ENCODE results near the gene TMEM187. TPM values are rescaled to one million over a fixed set of nuclear protein-coding genes. Genes with fewer than 3 reads are reported as not detected.

TMEM187 gene
- total and polyA plus RNA-seq, 2 donors (not counting 3 experiments of a cell fraction or from before 2014, with no cell fraction given) = 2.6 to 15.7 TPM

DNA sequence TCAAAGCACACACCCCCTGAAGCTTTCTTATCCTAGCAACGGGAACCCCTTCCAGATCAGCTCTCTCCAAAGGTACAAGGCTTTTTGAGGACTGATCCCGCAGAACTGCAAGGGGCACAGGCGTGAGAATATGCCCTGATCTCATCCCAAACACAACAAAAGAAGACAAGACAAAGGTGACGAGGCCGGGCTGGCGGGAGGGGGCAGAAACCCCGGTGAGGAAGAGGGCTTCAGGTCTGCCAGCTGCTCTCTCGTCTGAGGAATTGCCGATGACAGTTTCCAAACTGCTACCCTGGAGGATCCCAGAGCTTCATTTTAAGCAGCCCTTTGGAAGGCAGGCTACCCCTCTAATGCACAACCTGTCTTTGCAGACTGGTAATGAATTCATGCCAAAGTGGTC lies 4.3 kb upstream of the TMEM187 start:
- dilution Hi-C loops (cut with MboI; ENCODE audit: extremely low pct_ligation_motif_present, low sequenced_read_pairs) = no loop called here

GRCh38 chrX:153968754-153969124 lies 3.8 kb upstream of the TMEM187 start:
- no peak for DNase-seq (ENCODE audit: low read depth, low spot score)
- peaks cover 75% of the 10 kb centered on the region for H3K79me2 ChIP-seq (ENCODE audit: control insufficient read depth, insufficient read depth, low read length)
- peak overlapping the region in 2 of 3 experiments; percentile 69 to 76 for H3K4me3 ChIP-seq (replicated peaks in 1 of 3; ENCODE audit: insufficient read depth in 1 of 3, low read depth in 1 of 3, low read length in 3 of 3)
- peaks cover 0 to 2% of the 10 kb centered on the region in 2 experiments for H3K36me3 ChIP-seq (ENCODE audit: control insufficient read depth in 2 of 2, extremely low read depth in 1 of 2, insufficient read depth in 2 of 2, low read length in 2 of 2)
- H3K27me3 ChIP-seq (ENCODE audit: control insufficient read depth in 2 of 2, insufficient read depth in 2 of 2, low read length in 2 of 2) = no peaks in the 10 kb centered on the region
- CTCF ChIA-PET = interaction anchor here (1.8 to 1.9 kb wide), 2 partner anchors 21 to 45 kb away, joined by 4 to 6 read pairs; no protein-coding TSS in a partner anchor
- peak overlapping the region; percentile 70 for H3K4me2 ChIP-seq (ENCODE audit: insufficient read depth, low read length)
- POLR2A ChIA-PET = no interaction called here
- no peak overlapping the region for H3K27ac ChIP-seq (ENCODE audit: insufficient read depth, low read depth, low read length)
- H3K9me3 ChIP-seq (replicated peaks; ENCODE audit: control insufficient read depth, insufficient read depth, low read length) = no peaks in the 10 kb centered on the region
- TF ChIP-seq, protein P1, sequence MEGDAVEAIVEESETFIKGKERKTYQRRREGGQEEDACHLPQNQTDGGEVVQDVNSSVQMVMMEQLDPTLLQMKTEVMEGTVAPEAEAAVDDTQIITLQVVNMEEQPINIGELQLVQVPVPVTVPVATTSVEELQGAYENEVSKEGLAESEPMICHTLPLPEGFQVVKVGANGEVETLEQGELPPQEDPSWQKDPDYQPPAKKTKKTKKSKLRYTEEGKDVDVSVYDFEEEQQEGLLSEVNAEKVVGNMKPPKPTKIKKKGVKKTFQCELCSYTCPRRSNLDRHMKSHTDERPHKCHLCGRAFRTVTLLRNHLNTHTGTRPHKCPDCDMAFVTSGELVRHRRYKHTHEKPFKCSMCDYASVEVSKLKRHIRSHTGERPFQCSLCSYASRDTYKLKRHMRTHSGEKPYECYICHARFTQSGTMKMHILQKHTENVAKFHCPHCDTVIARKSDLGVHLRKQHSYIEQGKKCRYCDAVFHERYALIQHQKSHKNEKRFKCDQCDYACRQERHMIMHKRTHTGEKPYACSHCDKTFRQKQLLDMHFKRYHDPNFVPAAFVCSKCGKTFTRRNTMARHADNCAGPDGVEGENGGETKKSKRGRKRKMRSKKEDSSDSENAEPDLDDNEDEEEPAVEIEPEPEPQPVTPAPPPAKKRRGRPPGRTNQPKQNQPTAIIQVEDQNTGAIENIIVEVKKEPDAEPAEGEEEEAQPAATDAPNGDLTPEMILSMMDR (IDR thresholded peaks at IDR 0.05; ENCODE audit: extremely low read depth in 1 of 2, insufficient read depth in 1 of 2, low read depth in 1 of 2, low read length in 2 of 2) = peak in 1 of 2 donors; percentile 9
- TF ChIP-seq EZH2 (IDR thresholded peaks at IDR 0.05; ENCODE audit: borderline replicate concordance, low read depth, low read length, severe bottlenecking) = no peak
- no peak for TF ChIP-seq JUN (IDR thresholded peaks at IDR 0.05; ENCODE audit: borderline replicate concordance, insufficient read depth, insufficient read length, low read depth)
- no peak for TF ChIP-seq POLR2AphosphoS5 (IDR thresholded peaks at IDR 0.05; ENCODE audit: insufficient read depth, low read depth, low read length)
- intact Hi-C loops (cut with micrococcal nuclease) (loop anchor here (1.0 to 2.0 kb wide), 2 partner anchors 16 to 44 kb away; no protein-coding TSS in a partner anchor), dilution Hi-C loops (cut with MboI; ENCODE audit: extremely low pct_ligation_motif_present, low sequenced_read_pairs) (no loop called here)
- no peak overlapping the region for H3K9ac ChIP-seq (replicated peaks; ENCODE audit: extremely low read depth, insufficient read depth, low read length)
- peaks cover 36% of the 10 kb centered on the region for H3K4me1 ChIP-seq (ENCODE audit: control insufficient read depth, extremely low read depth, insufficient read depth, low read length)
- no peak overlapping the region for H2AFZ ChIP-seq (ENCODE audit: low read depth, low read length)
- H4K20me1 ChIP-seq (replicated peaks; ENCODE audit: control insufficient read depth, extremely low read depth, insufficient read depth, low read length) = no peaks in the 10 kb centered on the region
- H3K9me1 ChIP-seq (replicated peaks; ENCODE audit: control insufficient read depth, extremely low read depth, insufficient read depth, low read length) = no peaks in the 10 kb centered on the region
- no TSS peak for BruUV-seq (replicated peaks)
- peak; percentile 67 for FAIRE-seq

More for the DNA sequence above, 4.3 kb upstream of the TMEM187 start:
- H3K4me3 ChIP-seq (replicated peaks in 1 of 3; ENCODE audit: insufficient read depth in 1 of 3, low read depth in 1 of 3, low read length in 3 of 3) = peak overlapping the region in 1 of 3 experiments; percentile 27
- no peak overlapping the region for H2AFZ ChIP-seq (ENCODE audit: low read depth, low read length)
- DNase-seq (ENCODE audit: low read depth, low spot score) (no peak), FAIRE-seq (no peak)
- peaks cover 31% of the 10 kb centered on the region for H3K4me1 ChIP-seq (ENCODE audit: control insufficient read depth, extremely low read depth, insufficient read depth, low read length)
- no peaks in the 10 kb centered on the region for H3K9me3 ChIP-seq (replicated peaks; ENCODE audit: control insufficient read depth, insufficient read depth, low read length)
- peaks cover 0 to 2% of the 10 kb centered on the region in 2 experiments for H3K36me3 ChIP-seq (ENCODE audit: control insufficient read depth in 2 of 2, extremely low read depth in 1 of 2, insufficient read depth in 2 of 2, low read length in 2 of 2)
- H3K4me2 ChIP-seq (ENCODE audit: insufficient read depth, low read length) = peak overlapping the region; percentile 70
- intact Hi-C loops (cut with micrococcal nuclease) = loop anchor here (1.0 to 2.0 kb wide), 2 partner anchors 15 to 44 kb away; no protein-coding TSS in a partner anchor
- POLR2A ChIA-PET = no interaction called here
- TF ChIP-seq, protein P2, sequence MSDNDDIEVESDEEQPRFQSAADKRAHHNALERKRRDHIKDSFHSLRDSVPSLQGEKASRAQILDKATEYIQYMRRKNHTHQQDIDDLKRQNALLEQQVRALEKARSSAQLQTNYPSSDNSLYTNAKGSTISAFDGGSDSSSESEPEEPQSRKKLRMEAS (IDR thresholded peaks at IDR 0.05; ENCODE audit: insufficient read depth, insufficient read length) = no peak
- no peak for TF ChIP-seq GATA2 (IDR thresholded peaks at IDR 0.05; ENCODE audit: insufficient read depth, insufficient read length, low read depth, low read length)
- no peak overlapping the region for H3K9ac ChIP-seq (replicated peaks; ENCODE audit: extremely low read depth, insufficient read depth, low read length)
- no peaks in the 10 kb centered on the region for H3K9me1 ChIP-seq (replicated peaks; ENCODE audit: control insufficient read depth, extremely low read depth, insufficient read depth, low read length)
- no TSS peak for BruUV-seq (replicated peaks)
- CTCF ChIA-PET = interaction anchor here (1.3 to 1.9 kb wide), 3 partner anchors 21 to 46 kb away, joined by 4 to 6 read pairs (median 6); no protein-coding TSS in a partner anchor
- no peaks in the 10 kb centered on the region for H4K20me1 ChIP-seq (replicated peaks; ENCODE audit: control insufficient read depth, extremely low read depth, insufficient read depth, low read length)
- peaks cover 75% of the 10 kb centered on the region for H3K79me2 ChIP-seq (ENCODE audit: control insufficient read depth, insufficient read depth, low read length)
- no peaks in the 10 kb centered on the region for H3K27me3 ChIP-seq (ENCODE audit: control insufficient read depth in 2 of 2, insufficient read depth in 2 of 2, low read length in 2 of 2)
- no peak overlapping the region for H3K27ac ChIP-seq (ENCODE audit: insufficient read depth, low read depth, low read length)

Measured in endothelial cell of umbilical vein (primary cell).